Measurements from ENCODE around the gene ZNF654. TPM values are rescaled to one million over a fixed set of nuclear protein-coding genes. Genes with fewer than 3 reads are reported as not detected.
"Not testable (repeated sequence)": the region's sequence is repeated elsewhere in the genome, so short reads cannot be mapped to it uniquely, and the experiment has no call there.

The ZNF654 gene
- total RNA-seq, 1 experiment from 2014 or later: 7.0 TPM

GRCh38 chr3:88180398-88180999 is 121.4 kb downstream of the ZNF654 start:
- Histone ChIP-seq H3K79me2 (ENCODE audit: insufficient read depth, low read length) (no peaks in the 10 kb centered on the region), H3K36me3 (ENCODE audit: control insufficient read depth in 1 of 2, insufficient read depth in 2 of 2, low read length in 2 of 2) (no peaks in the 10 kb centered on the region), H4K20me1 (ENCODE audit: insufficient read depth) (no peaks in the 10 kb centered on the region), H3K4me3 (replicated peaks in 1 of 2; ENCODE audit: low read depth in 1 of 2, low read length in 2 of 2) (no peak overlapping the region), H3K9me3 (ENCODE audit: control insufficient read depth in 1 of 2, insufficient read depth in 1 of 2, low read depth in 1 of 2, low read length in 2 of 2) (no peaks in the 10 kb centered on the region), H3K4me1 (ENCODE audit: control insufficient read depth in 1 of 2, insufficient read depth in 2 of 2, low read length in 2 of 2) (no peaks in the 10 kb centered on the region), H3K4me2 (ENCODE audit: low read length) (no peak overlapping the region), H3K9ac (ENCODE audit: low read length) (no peak overlapping the region), H3K27ac (ENCODE audit: low read depth, low read length) (no peak overlapping the region), H3K27me3 (ENCODE audit: insufficient read depth, low read length) (no peaks in the 10 kb centered on the region), H2AFZ (ENCODE audit: low read depth, low read length, poor library complexity, severe bottlenecking) (no peak overlapping the region), H3K9me2 (ENCODE audit: insufficient read depth) (no peaks in the 10 kb centered on the region)
- CTCF ChIA-PET: interaction anchor here (1.6 to 2.2 kb wide), 2 partner anchors 175 to 830 kb away, joined by 4 to 8 read pairs; no protein-coding TSS in a partner anchor
- ATAC-seq: 0 out of 2 replicates have a peak, but pooled peaks have one; percentile 44
- RAD21 ChIA-PET (ENCODE audit: low non-redundant PET in 1 of 2, low total read pairs in 2 of 2, uncharacterized antibody in 2 of 2, unreplicated experiment in 2 of 2): no interaction called here
- BruUV-seq (replicated peaks): no TSS peak
- intact Hi-C loops (cut with micrococcal nuclease): no loop called here
- DNase-seq (ENCODE audit: low read depth, low spot score): peak; percentile 10
- TF ChIP-seq RAD21 (IDR thresholded peaks at IDR 0.05; ENCODE audit: low read depth) (peak; percentile 43), ZFX (IDR thresholded peaks at IDR 0.05) (no peak), CTCF (IDR thresholded peaks at IDR 0.05 in 2 of 3, conservative IDR thresholded peaks at IDR 0.05 in 1 of 3; ENCODE audit: borderline replicate concordance in 1 of 3, insufficient read depth in 1 of 3, low read depth in 2 of 3, low read length in 2 of 3) (peak in 2 of 3 experiments; percentile 25 to 49; a peak in 3 of 6 replicates)
- POLR2A ChIA-PET: no interaction called here

- H3K27ac ChIP-seq (ENCODE audit: low read depth, low read length); H3K36me3 ChIP-seq (ENCODE audit: control insufficient read depth in 1 of 2, insufficient read depth in 2 of 2, low read length in 2 of 2); H2AFZ ChIP-seq (ENCODE audit: low read depth, low read length, poor library complexity, severe bottlenecking); RAD21 ChIA-PET (ENCODE audit: low non-redundant PET in 1 of 2, low total read pairs in 2 of 2, uncharacterized antibody in 2 of 2, unreplicated experiment in 2 of 2); BruUV-seq (replicated peaks); H3K9me2 ChIP-seq (ENCODE audit: insufficient read depth); H3K9ac ChIP-seq (ENCODE audit: low read length); H3K4me3 ChIP-seq (replicated peaks in 1 of 2; ENCODE audit: low read depth in 1 of 2, low read length in 2 of 2); CTCF ChIA-PET; H3K9me3 ChIP-seq (ENCODE audit: control insufficient read depth in 1 of 2, insufficient read depth in 1 of 2, low read depth in 1 of 2, low read length in 2 of 2); DNase-seq (ENCODE audit: low read depth, low spot score); intact Hi-C loops (cut with micrococcal nuclease); H4K20me1 ChIP-seq (ENCODE audit: insufficient read depth); POLR2A ChIA-PET; H3K4me1 ChIP-seq (ENCODE audit: control insufficient read depth in 1 of 2, insufficient read depth in 2 of 2, low read length in 2 of 2); H3K27me3 ChIP-seq (ENCODE audit: insufficient read depth, low read length); H3K79me2 ChIP-seq (ENCODE audit: insufficient read depth, low read length); ATAC-seq; H3K4me2 ChIP-seq (ENCODE audit: low read length): not testable (repeated sequence)
Measured at GRCh38 chr3:88182165-88182918, 123.3 kb downstream of the ZNF654 start.

All from HCT116 (cell line).